Measurements from ENCODE around the gene WDPCP. TPM values are rescaled to one million over a fixed set of nuclear protein-coding genes. Genes with fewer than 3 reads are reported as not detected.

The WDPCP gene
- total RNA-seq, 1 donor from 2014 or later, result 5.2 TPM

DNA sequence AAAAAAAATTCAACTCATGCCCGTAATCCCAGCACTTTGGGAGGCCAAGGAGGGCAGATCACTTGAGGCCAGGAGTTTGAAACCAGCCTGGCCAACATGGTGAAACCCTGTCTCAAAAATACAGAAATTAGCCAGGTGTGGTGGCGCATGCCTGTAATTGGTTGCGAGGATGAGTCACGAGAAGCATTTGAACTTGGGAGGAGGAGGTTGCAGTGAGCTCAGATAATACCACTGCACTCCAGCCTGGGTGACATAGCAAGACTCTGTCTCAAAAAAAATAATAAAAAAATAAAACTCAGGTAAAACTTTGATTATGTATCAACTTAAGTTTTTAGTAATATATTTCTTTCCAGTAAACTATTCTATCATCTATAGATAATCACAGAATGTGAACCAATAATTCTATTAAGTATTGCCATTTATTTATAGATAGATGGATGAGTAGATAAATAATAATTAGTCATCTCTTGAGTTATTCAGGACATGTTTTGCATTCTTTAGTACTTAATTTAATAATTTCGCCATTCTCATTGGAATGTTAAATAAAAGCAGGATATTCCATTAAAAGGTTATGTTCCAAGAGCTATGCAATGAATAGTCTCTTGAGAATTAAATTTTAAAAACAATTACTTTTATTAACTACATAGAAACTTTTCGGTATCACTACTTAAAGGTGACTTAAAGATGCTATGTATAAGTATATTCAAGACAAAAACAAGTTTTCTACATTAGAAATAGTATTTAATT, 48.7 kb downstream of the WDPCP start:
- no peaks in the 10 kb centered on the region for H3K27me3 ChIP-seq
- H3K4me3 ChIP-seq, result no peak overlapping the region
- H3K27ac ChIP-seq, result no peak overlapping the region
- peaks cover 0 to 8% of the 10 kb centered on the region in 2 donors for H3K9me3 ChIP-seq
- DNase-seq (ENCODE audit: low spot score in 2 of 2), result no peak
- TF ChIP-seq, protein P1, sequence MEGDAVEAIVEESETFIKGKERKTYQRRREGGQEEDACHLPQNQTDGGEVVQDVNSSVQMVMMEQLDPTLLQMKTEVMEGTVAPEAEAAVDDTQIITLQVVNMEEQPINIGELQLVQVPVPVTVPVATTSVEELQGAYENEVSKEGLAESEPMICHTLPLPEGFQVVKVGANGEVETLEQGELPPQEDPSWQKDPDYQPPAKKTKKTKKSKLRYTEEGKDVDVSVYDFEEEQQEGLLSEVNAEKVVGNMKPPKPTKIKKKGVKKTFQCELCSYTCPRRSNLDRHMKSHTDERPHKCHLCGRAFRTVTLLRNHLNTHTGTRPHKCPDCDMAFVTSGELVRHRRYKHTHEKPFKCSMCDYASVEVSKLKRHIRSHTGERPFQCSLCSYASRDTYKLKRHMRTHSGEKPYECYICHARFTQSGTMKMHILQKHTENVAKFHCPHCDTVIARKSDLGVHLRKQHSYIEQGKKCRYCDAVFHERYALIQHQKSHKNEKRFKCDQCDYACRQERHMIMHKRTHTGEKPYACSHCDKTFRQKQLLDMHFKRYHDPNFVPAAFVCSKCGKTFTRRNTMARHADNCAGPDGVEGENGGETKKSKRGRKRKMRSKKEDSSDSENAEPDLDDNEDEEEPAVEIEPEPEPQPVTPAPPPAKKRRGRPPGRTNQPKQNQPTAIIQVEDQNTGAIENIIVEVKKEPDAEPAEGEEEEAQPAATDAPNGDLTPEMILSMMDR (IDR thresholded peaks at IDR 0.05), result no peak
- intact Hi-C loops (cut with DNase I), result no loop called here
- no peaks in the 10 kb centered on the region for H3K4me1 ChIP-seq
- H3K36me3 ChIP-seq, result no peaks in the 10 kb centered on the region

GRCh38 chr2:63538390-63538789, 49.9 kb downstream of the WDPCP start:
- H3K4me1 ChIP-seq, result no peaks in the 10 kb centered on the region
- peaks cover 0 to 8% of the 10 kb centered on the region in 2 donors for H3K9me3 ChIP-seq
- TF ChIP-seq, protein P1 (IDR thresholded peaks at IDR 0.05), result no peak
- intact Hi-C loops (cut with DNase I), result no loop called here
- H3K27me3 ChIP-seq, result no peaks in the 10 kb centered on the region
- DNase-seq (ENCODE audit: low spot score in 2 of 2), result no peak
- H3K36me3 ChIP-seq, result no peaks in the 10 kb centered on the region
- no peak overlapping the region for H3K27ac ChIP-seq
- no peak overlapping the region for H3K4me3 ChIP-seq

DNA sequence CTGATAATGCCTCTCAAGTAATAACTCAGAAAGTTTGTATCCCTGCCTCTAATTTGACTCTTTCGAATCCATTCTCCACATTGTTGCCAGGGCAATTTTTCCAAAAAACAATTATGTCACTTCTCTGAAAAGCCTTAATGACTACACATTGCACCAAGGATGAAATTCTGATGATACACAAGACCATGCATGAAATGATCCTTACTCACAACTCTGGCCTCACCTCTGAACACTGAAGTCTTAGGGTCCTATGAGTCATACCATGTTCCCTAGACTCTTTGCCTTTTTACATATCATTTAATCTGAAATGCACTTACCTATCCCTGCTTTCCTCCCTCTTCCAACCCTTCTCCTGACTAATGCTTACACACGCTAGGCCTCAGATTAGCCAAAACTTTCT, 51.0 kb downstream of the WDPCP start:
- DNase-seq (ENCODE audit: low spot score in 2 of 2), result no peak
- Histone ChIP-seq H3K36me3 (no peaks in the 10 kb centered on the region), H3K27me3 (no peaks in the 10 kb centered on the region), H3K4me1 (no peaks in the 10 kb centered on the region), H3K9me3 (peaks cover 0 to 18% of the 10 kb centered on the region in 2 donors), H3K27ac (no peak overlapping the region), H3K4me3 (no peak overlapping the region)
- intact Hi-C loops (cut with DNase I), result no loop called here
- TF ChIP-seq, protein P1 (IDR thresholded peaks at IDR 0.05), result no peak

DNA sequence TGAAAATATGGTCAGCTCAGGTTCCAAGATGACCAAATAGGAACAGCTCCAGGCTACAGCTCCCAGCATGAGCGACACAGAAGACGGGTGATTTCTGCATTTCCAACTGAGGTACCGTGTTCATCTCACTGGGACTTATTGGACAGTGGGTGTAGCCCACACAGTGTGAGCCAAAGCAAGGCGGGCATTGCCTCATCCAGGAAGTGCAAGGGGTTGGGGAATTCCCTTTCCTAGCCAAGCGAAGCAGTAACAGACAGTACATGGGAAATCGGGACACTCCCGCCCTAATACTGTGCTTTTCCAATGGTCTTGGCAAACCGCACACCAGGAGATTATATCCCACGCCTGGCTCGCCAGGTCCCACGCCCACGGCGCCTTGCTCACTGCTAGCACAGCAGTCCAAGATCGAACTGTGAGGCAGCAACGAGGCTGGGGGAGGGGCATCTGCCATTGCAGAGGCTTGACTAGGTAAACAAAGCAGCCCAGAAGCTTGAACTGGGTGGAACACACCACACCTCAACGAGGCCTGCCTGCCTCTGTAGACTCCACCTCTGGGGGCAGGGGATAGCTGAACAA, 57.5 kb downstream of the WDPCP start:
- DNase-seq (ENCODE audit: low spot score in 2 of 2), result no peak
- Histone ChIP-seq H3K9me3 (peaks cover 0 to 26% of the 10 kb centered on the region in 2 donors), H3K36me3 (no peaks in the 10 kb centered on the region), H3K4me1 (no peaks in the 10 kb centered on the region), H3K4me3 (no peak overlapping the region), H3K27me3 (no peaks in the 10 kb centered on the region), H3K27ac (no peak overlapping the region)
- TF ChIP-seq, protein P1 (IDR thresholded peaks at IDR 0.05), result no peak
- intact Hi-C loops (cut with DNase I), result no loop called here

DNA sequence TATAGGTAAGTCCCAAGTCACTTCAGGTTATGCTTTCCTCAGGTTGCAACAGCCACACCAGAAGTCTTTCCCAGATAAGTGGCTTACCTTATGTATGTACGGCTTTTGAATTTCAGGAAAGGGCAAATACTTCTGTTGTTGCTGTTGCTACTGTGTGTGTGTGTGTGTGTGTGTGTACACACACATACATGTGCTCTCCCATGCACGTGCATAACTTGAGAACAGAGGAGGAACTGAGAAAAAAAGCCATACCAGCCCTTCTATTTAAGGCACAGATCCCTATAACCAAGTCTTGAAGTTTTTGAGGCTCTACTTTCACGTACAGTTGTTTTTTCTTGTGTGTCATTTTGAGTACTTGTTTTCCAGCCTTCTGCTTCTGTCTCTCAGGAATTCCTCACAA, 62.4 kb downstream of the WDPCP start:
- no peak for DNase-seq (ENCODE audit: low spot score in 2 of 2)
- no peak overlapping the region for H3K27ac ChIP-seq
- TF ChIP-seq, protein P1 (IDR thresholded peaks at IDR 0.05), result no peak
- H3K36me3 ChIP-seq, result no peaks in the 10 kb centered on the region
- H3K9me3 ChIP-seq, result peaks cover 5 to 40% of the 10 kb centered on the region in 2 donors
- no peak overlapping the region for H3K4me3 ChIP-seq
- intact Hi-C loops (cut with DNase I), result no loop called here
- H3K4me1 ChIP-seq, result no peaks in the 10 kb centered on the region
- no peaks in the 10 kb centered on the region for H3K27me3 ChIP-seq
